Skin epidermis (tissue), 12 donors: ENCODE results near the gene CLCN4.

Source experiments
- H3K27ac ChIP-seq, 21 experiments: fragments of 200-600 bp; sonication (generic) in 11 of 21; one replicate each; pipeline ENCODE4 v1.5.0; 2020; ENCODE audit warnings: mild to moderate bottlenecking in 3 of 21, inconsistent platforms in 2 of 21, moderate library complexity in 2 of 21
- H3K4me3 ChIP-seq, 7 experiments: fragments of 200-600 bp; sonication (generic) in 2 of 7; one replicate each; pipeline ENCODE4 v1.5.0; 2020; ENCODE audit warnings: inconsistent platforms in 2 of 7, mild to moderate bottlenecking in 2 of 7, moderate library complexity in 1 of 7

Gene CLCN4

GRCh38 chrX:10156199-10157031 lies at the start of gene CLCN4:
Gene CLCN4, plus strand, starts transcription at chrX:10156975. Its CDS starts 28,058 bp downstream, at chrX:10185033.
- H3K27ac ChIP-seq, result peak within 1 kb of the TSS in 12 of 21 experiments; percentile 5 to 75 (median 36)

GRCh38 chrX:10107483-10107882 lies 49.3 kb upstream of the CLCN4 start:
- Histone ChIP-seq H3K27ac (peak overlapping the region in 7 of 21 experiments; percentile 14 to 73 (median 36)), H3K4me3 (no peak overlapping the region)

More at GRCh38 chrX:10156199-10157031, at the start of gene CLCN4:
- peak within 1 kb of the TSS in 4 of 7 experiments; percentile 9 to 21 (median 14) for H3K4me3 ChIP-seq

GRCh38 chrX:10108288-10108687 lies 48.5 kb upstream of the CLCN4 start:
- H3K4me3 ChIP-seq, result no peak overlapping the region
- H3K27ac ChIP-seq, result no peak overlapping the region

DNA sequence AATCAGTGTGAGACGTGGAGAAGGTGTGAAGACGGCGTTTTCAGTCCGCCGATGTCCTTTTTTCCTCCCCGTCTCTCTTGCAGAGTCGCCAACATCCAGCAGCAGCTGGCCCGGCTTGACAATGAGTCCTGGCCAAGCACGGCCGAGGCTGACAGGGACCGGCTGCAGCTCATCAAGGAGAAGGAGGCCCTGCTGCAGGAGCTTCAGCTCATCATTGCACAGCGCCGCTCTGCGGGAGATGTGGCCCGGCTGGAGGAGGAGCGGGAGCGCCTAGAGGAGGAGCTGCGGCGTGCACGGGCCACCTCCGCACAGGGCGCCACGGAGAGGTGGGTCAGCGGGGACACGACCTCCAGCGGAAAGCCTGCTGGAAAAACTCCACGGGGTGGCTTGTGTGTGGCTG lies 47.1 kb upstream of the CLCN4 start:
- Histone ChIP-seq H3K27ac (peak overlapping the region in 9 of 21 experiments; percentile 37 to 85 (median 69)), H3K4me3 (no peak overlapping the region)

GRCh38 chrX:10110316-10110935 lies 46.3 kb upstream of the CLCN4 start:
- no peak overlapping the region for H3K4me3 ChIP-seq
- peak overlapping the region in 16 of 21 experiments; percentile 5 to 85 (median 48) for H3K27ac ChIP-seq

DNA sequence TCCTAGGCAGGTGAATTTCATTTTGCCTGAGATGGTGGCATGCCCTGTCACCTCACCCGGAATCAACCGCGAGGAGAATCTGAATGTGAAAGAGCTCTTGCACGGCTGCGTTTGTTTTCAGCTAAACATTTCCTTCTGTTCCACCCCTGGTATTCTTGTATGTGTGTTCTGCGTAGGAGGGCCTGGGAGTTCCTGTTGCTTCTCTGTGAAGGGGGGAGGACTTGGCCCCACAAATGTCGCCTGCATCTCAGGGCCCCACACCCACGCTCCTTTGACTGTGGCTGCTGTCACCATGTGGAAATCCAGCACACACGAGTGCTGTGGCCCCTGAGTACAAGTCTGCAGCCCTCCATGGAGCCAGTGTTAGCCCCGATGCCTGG lies 45.8 kb upstream of the CLCN4 start:
- Histone ChIP-seq H3K4me3 (no peak overlapping the region), H3K27ac (peak overlapping the region in 16 of 21 experiments; percentile 5 to 85 (median 48))

DNA sequence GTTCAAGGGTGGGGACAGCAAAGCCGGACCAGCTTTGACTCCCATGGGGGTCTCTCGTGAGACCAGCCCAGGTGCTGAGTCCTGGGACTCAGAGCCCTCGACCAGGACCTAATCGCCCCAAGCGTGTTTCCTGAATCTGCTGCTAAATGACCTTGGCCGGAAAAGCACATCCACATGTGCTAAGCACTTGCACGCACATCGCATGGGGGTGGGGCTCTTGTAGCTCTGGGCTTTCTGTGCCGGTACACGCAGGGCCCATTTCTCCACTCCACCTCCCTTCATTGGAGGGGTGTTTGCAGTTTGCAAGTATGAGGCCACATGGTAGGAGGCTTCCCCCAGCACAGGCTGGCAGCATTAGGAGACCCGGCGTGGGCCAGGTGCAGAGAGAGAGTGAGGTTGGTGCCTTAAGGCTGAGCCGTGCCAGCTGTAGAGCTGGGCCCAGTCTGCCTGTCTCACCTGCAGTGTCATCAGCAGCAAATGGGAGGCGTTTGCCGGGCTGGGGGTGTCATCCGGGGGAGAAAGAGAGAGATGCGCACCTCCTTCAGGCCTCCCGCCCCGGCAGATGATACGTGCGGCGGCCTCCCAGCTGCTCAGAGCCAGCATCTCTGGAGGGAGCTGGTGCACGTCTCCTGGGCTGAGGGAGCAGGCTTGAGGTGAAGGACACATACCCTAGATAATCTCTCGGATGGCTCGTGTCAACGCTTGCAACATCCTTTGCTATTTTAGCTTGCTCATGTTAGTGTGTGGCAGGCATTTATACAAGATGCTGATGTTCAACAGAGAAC lies 45.2 kb upstream of the CLCN4 start:
- H3K27ac ChIP-seq, result peak overlapping the region in 14 of 21 experiments; percentile 5 to 85 (median 51)
- H3K4me3 ChIP-seq, result no peak overlapping the region

GRCh38 chrX:10112510-10112909 lies 44.3 kb upstream of the CLCN4 start:
- peak overlapping the region in 4 of 21 experiments; percentile 3 to 85 (median 79) for H3K27ac ChIP-seq
- H3K4me3 ChIP-seq, result no peak overlapping the region

DNA sequence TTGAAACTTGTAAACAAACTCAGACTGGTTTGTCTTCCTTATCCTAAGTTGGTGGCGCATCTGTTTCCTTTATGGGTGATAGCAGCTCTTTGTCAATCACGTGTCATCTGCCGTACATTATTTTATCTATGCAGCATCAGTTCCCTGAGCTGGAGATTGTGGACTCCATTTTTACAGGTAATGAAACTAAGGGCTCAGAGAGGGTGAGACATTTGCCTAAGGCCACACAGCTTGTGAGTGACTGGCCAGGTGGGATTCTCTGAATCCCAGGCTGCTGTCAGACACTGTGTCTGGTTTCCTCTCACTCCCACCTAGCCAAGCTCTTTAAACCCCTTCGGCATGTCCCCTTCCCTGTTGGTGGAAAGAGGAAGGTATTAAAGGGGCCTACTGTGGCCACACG lies 41.7 kb upstream of the CLCN4 start:
- H3K4me3 ChIP-seq, result no peak overlapping the region
- peak overlapping the region in 1 of 21 experiments; percentile 14 for H3K27ac ChIP-seq

DNA sequence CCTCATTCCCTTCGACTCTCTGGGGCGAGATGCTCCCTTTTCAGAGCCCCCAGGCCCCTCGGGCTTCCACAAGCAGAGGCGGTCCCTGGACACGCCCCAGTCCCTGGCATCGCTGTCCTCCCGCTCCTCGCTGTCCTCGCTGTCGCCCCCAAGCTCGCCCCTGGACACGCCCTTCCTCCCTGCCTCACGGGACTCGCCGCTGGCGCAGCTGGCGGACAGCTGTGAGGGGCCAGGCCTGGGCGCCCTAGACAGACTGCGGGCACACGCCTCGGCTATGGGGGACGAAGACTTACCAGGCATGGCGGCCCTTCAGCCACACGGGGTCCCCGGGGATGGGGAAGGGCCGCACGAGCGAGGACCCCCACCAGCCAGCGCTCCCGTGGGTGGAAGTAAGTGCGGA lies 39.5 kb upstream of the CLCN4 start:
- Histone ChIP-seq H3K4me3 (no peak overlapping the region), H3K27ac (no peak overlapping the region)

GRCh38 chrX:10117864-10118377 lies 38.9 kb upstream of the CLCN4 start:
- H3K27ac ChIP-seq, result no peak overlapping the region

DNA sequence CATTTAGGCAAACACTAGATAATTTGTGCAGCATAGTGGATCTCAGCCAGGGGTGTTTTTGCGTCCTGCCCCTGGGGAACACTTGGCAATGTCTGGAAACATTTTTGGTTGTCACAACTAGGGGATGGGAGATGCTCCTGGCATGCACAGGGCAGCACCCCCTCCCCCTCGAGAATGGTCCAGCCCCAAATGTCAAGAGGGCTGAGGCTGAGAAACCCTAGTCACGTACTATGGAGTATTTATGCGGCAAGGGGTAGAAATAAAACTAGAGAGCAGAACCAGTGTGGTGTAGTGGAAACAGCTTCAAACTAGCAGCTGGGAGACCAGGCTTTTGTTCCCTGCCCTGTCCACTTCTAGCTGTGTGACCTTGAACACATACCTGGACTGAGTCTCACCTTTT lies 38.2 kb upstream of the CLCN4 start:
- Histone ChIP-seq H3K4me3 (no peak overlapping the region), H3K27ac (peak overlapping the region in 1 of 21 experiments; percentile 9)

More at GRCh38 chrX:10117864-10118377, 38.9 kb upstream of the CLCN4 start:
- no peak overlapping the region for H3K4me3 ChIP-seq

DNA sequence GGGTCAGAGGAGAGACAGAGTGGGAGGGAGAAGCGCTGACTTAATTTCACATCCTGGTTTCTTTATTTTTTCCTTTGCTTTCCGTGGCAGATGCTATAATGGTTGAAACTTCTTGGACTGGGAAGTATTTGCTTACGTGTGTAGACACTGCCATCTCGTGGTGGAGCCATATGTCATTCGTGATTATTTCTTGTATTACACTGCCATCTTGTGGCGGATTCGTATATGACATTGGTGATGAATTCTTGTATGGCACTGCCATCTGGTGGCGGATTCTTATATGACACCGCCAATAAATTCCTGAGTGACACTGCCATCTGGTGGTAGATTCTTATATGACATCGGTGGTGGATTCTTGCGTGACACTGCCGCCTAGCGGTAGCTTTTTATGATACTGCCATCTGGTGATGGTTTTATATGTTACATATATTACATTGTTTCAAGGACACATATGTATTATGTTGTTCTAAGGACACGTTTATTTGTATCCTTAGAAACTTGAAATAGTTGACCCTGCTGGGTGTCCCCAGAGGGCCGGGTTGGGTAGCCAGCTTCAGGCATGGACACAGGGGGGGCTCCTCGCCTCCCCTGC lies 37.3 kb upstream of the CLCN4 start:
- Histone ChIP-seq H3K4me3 (no peak overlapping the region), H3K27ac (peak overlapping the region in 2 of 21 experiments; percentile 9 to 37)

- Histone ChIP-seq H3K27ac (no peak overlapping the region), H3K4me3 (no peak overlapping the region)
These were observed 36.4 kb upstream of the CLCN4 start for GRCh38 chrX:10120331-10120730.

DNA sequence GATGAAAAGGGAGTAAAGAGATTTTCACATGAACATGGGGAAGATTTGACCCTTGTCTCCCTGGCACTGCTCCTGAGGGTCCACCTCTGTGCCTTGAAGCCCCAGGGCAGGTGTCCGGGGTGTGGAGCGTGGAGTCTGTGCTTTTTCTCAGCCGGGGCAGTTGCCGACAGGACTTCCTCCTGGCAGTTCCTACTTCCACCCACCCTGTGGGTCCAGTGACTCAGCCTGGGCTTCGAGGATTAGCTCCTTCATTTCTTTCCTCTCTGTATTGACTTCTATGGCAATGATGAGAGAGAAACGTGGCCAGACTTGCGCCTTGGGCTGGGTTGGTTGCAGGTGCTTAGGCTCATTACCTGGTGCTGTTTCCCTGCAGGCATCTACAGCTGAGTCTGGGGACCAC lies 35.9 kb upstream of the CLCN4 start:
- no peak overlapping the region for H3K27ac ChIP-seq
- H3K4me3 ChIP-seq, result no peak overlapping the region

DNA sequence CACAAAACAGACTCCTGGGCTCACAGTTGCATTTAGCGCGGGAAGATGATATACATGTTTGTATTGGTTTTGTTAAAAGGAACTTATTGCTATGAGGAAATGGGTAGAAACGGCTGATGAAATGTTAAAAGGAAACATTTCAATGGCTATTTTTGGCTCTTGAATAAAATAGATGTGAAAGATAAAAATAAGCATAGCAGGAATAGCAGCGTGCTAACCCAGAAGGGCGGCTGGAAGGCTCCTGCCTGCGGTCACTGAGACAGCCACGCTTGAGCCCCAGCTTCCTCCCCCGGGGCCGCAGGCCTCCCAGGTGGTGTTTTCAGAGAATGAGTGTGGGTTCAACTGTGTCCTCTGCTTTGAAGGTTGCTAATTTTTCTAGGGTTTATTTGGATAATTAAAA lies 35.0 kb upstream of the CLCN4 start:
- H3K4me3 ChIP-seq, result no peak overlapping the region
- H3K27ac ChIP-seq, result no peak overlapping the region

DNA sequence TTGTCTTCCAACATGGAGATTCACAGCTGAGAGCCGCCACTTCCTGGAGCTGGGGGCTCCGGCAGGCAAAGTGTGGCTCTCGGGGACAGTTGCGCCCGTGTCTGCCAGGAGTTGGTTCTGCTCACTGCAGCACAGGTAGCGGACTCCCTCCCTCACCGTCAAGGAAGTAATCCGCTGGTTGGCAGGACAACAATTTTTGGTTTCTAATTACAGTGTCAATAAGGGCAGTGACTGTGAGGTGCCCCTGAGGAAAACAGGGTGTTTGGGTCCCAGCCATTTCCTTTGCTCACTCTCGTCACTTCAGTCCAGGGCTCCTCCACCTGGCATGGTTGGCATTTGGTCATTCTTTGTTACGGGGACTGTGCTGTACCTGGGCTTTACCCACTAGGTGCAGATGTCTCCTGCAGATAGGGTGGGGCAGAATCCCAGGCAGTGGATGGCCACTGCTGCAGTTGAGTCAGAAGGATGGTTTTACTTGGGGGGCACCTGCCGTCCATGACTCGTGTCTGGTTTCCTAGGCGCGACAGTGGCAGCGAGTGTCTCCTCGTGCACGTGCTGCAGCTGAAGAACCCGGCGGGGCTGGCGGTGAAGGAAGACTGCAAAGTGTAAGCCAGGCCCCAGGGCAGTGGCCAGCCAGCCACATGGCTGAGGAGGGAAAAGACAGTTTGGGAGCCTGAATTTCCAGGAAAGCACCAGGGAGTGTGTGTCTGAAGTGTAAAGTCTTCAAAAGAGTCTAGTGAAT lies 32.1 kb upstream of the CLCN4 start:
- Histone ChIP-seq H3K27ac (no peak overlapping the region), H3K4me3 (no peak overlapping the region)

- H3K4me3 ChIP-seq, result no peak overlapping the region
- no peak overlapping the region for H3K27ac ChIP-seq
These were observed 31.5 kb upstream of the CLCN4 start for GRCh38 chrX:10125248-10125615.

DNA sequence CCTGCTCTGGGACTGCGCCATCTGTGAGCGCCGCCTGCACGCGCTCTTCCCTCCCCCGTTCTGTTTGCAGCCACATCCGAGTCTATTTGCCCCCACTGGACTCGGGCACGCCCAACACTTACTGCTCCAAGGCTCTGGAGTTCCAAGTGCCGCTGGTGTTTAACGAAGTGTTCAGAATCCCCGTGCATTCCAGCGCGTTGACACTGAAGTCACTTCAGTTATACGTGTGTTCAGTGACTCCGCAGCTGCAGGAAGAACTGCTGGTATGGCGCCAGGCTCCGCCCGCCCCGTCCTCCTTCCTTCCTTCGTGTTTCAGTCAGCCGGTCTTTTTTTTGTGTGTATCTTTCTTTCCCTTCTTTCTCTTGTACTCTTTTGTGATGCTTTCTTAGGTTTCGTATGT lies 30.7 kb upstream of the CLCN4 start:
- Histone ChIP-seq H3K4me3 (no peak overlapping the region), H3K27ac (no peak overlapping the region)
